Activated naive CD4-positive, alpha-beta T cell treated with Interleukin-2 at 50 U/mL for 16 hours (primary cell): ENCODE results near the gene FIZ1.
"Not testable (repeated sequence)": the region's sequence is repeated elsewhere in the genome, so short reads cannot be mapped to it uniquely, and the experiment has no call there.

ENCODE experiments used
- DNase-seq: peaks from one replicate; pipeline ENCODE4 v3.0.0-alpha.2; 2020

FIZ1 gene

GRCh38 chr19:55593096-55593772, 6.1 kb downstream of the FIZ1 start:
- DNase-seq = no peak

- no peak for DNase-seq
Measured at GRCh38 chr19:55592391-55593090, 6.8 kb downstream of the FIZ1 start.

- DNase-seq = no peak
Measured at GRCh38 chr19:55591555-55591954, 7.8 kb downstream of the FIZ1 start.

- DNase-seq = peak; percentile 7
Measured at GRCh38 chr19:55590617-55591016, 8.7 kb downstream of the FIZ1 start.

- no peak for DNase-seq
Measured at GRCh38 chr19:55590109-55590508, 9.2 kb downstream of the FIZ1 start.

GRCh38 chr19:55588738-55589137, 10.6 kb downstream of the FIZ1 start:
- no peak for DNase-seq

- peak; percentile 96 for DNase-seq
Measured at GRCh38 chr19:55586976-55587668, 12.2 kb downstream of the FIZ1 start.

- peak; percentile 54 for DNase-seq
Measured at GRCh38 chr19:55585658-55586339, 13.5 kb downstream of the FIZ1 start.

- DNase-seq = no peak
Measured at GRCh38 chr19:55584871-55585270, 14.4 kb downstream of the FIZ1 start.

- not testable (repeated sequence) for DNase-seq
Measured at GRCh38 chr19:55583897-55584296, 15.4 kb downstream of the FIZ1 start.

GRCh38 chr19:55582284-55582683, 17.0 kb downstream of the FIZ1 start:
- DNase-seq = not testable (repeated sequence)

GRCh38 chr19:55581823-55582223, 17.5 kb downstream of the FIZ1 start:
- DNase-seq = no peak

GRCh38 chr19:55581145-55581822, 18.0 kb downstream of the FIZ1 start:
- no peak for DNase-seq

GRCh38 chr19:55580628-55581144, 18.6 kb downstream of the FIZ1 start, which contains the start of gene ZNF579:
TSS of gene ZNF579 (minus strand) at chr19:55580848. CDS start at chr19:55579639, 1,209 bp downstream.
- peak; percentile 84 for DNase-seq

GRCh38 chr19:55579766-55580621, 19.3 kb downstream of the FIZ1 start:
- peak; percentile 5 for DNase-seq

- no peak for DNase-seq
Measured at GRCh38 chr19:55578761-55579747, 20.3 kb downstream of the FIZ1 start.

- no peak for DNase-seq
Measured at GRCh38 chr19:55578031-55578760, 21.1 kb downstream of the FIZ1 start.

- DNase-seq = no peak
Measured at GRCh38 chr19:55576746-55577145, 22.6 kb downstream of the FIZ1 start.

GRCh38 chr19:55573929-55574328, 25.4 kb downstream of the FIZ1 start:
- not testable (repeated sequence) for DNase-seq
